ENCODE data around the gene TARDBP. TPM values are rescaled to one million over a fixed set of nuclear protein-coding genes. Genes with fewer than 3 reads are reported as not detected.
"Not testable (repeated sequence)": the region's sequence is repeated elsewhere in the genome, so short reads cannot be mapped to it uniquely, and the experiment has no call there.

The TARDBP gene
- total RNA-seq, 1 donor from 2014 or later = 180 TPM

- DNase-seq (ENCODE audit: low spot score) = no peak
These were observed 30.8 kb downstream of the TARDBP start for GRCh38 chr1:11042995-11043874.

- DNase-seq (ENCODE audit: low spot score) = no peak
These were observed 31.8 kb downstream of the TARDBP start for GRCh38 chr1:11044086-11044848.

- no peak for DNase-seq (ENCODE audit: low spot score)
These were observed 32.5 kb downstream of the TARDBP start for GRCh38 chr1:11044849-11045427.

GRCh38 chr1:11045428-11046269, 33.2 kb downstream of the TARDBP start:
- DNase-seq (ENCODE audit: low spot score) = no peak

GRCh38 chr1:11046270-11046566, 33.8 kb downstream of the TARDBP start:
- DNase-seq (ENCODE audit: low spot score) = no peak

GRCh38 chr1:11046625-11047365, 34.3 kb downstream of the TARDBP start, which contains the start of gene MASP2:
MASP2 (minus strand) TSS chr1:11047239; CDS start chr1:11047207, 32 bp downstream.
- DNase-seq (ENCODE audit: low spot score) = no peak

GRCh38 chr1:11051121-11051520, 38.7 kb downstream of the TARDBP start:
- DNase-seq (ENCODE audit: low spot score) = not testable (repeated sequence)

GRCh38 chr1:11051781-11052511, 39.5 kb downstream of the TARDBP start:
- DNase-seq (ENCODE audit: low spot score) = no peak

- DNase-seq (ENCODE audit: low spot score) = no peak
These were observed 40.6 kb downstream of the TARDBP start for GRCh38 chr1:11052839-11053757.

GRCh38 chr1:11053758-11054137, 41.3 kb downstream of the TARDBP start:
- no peak for DNase-seq (ENCODE audit: low spot score)

GRCh38 chr1:11054181-11054580, 41.7 kb downstream of the TARDBP start:
- DNase-seq (ENCODE audit: low spot score) = no peak

GRCh38 chr1:11054666-11055065, 42.2 kb downstream of the TARDBP start:
- no peak for DNase-seq (ENCODE audit: low spot score)

GRCh38 chr1:11055676-11056075, 43.2 kb downstream of the TARDBP start:
- DNase-seq (ENCODE audit: low spot score) = no peak

- DNase-seq (ENCODE audit: low spot score) = no peak
These were observed 44.0 kb downstream of the TARDBP start for GRCh38 chr1:11056504-11056903.

- DNase-seq (ENCODE audit: low spot score) = no peak
These were observed 45.0 kb downstream of the TARDBP start for GRCh38 chr1:11057477-11057876.

- no peak for DNase-seq (ENCODE audit: low spot score)
These were observed 45.6 kb downstream of the TARDBP start for GRCh38 chr1:11058026-11058425.

- DNase-seq (ENCODE audit: low spot score) = no peak
These were observed 46.2 kb downstream of the TARDBP start for GRCh38 chr1:11058595-11059154.

- no peak for DNase-seq (ENCODE audit: low spot score)
These were observed 46.9 kb downstream of the TARDBP start for GRCh38 chr1:11059155-11059967.

All from ureter (tissue), 1 donor.